Kidney glomerular epithelial cell (primary cell): Measurements from ENCODE around the gene MOCS3.

ENCODE experiments used
- DNase-seq: peaks from one replicate; lab custom pipeline; 2025; lab: John Stamatoyannopoulos, UW

MOCS3 gene

DNA sequence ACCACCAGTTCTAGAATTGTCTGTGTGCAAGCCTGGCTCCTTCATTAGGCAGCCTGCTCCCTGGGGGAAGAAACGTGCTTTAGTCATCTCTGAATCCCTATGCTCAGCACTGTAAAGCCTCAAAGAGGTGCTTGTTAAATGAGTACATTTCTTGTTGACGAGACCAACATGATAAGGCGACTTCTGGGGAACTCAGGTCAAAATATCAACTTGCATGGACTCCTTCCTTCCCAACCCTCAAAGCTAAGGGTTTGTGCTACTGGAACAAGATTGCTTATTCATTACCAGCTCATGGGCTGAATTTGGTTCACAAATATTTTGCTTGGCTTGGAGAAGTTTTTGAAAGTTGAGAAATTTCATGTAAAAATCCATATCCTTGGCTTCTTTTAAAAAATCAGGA, 53.7 kb downstream of the MOCS3 start:
- no peak for DNase-seq
